Adrenal gland (tissue), 12 donors: ENCODE results near the gene SLC25A41. TPM values are rescaled to one million over a fixed set of nuclear protein-coding genes. Genes with fewer than 3 reads are reported as not detected.

ENCODE experiments used
- DNase-seq, 7 donors: peaks; one replicate each; pipeline ENCODE4 v3.0.0-alpha.2; 2019 to 2020
- H3K27ac ChIP-seq, 5 donors: fragments of 200-600 bp; sonication (generic) in 4 of 5; 1 replicate in 3 of 5; 2 replicates in 2 of 5; pipeline versions ENCODE4 v1.5.1 to v1.8.0; 2016 to 2020; ENCODE audit warnings: mild to moderate bottlenecking in 1 of 5
- H3K27me3 ChIP-seq: fragments of 200-600 bp; 2 replicates; pipeline ENCODE4 v1.8.0; 2021
- H3K36me3 ChIP-seq, 2 donors: fragments of 200-600 bp; replicated peaks in 1 of 2; 1 replicate in 1 of 2; 2 replicates in 1 of 2; pipeline versions ENCODE4 v1.5.1 to v1.8.0; 2018 to 2022
- H3K4me1 ChIP-seq, 2 donors: fragments of 200-600 bp; replicated peaks in 1 of 2; 1 replicate in 1 of 2; 2 replicates in 1 of 2; pipeline versions ENCODE4 v1.5.1 to v1.8.0; 2018 to 2021
- H3K4me3 ChIP-seq, 4 donors: fragments of 200-600 bp; sonication (generic) in 3 of 4; one replicate each; pipeline ENCODE4 v1.5.1; 2016 to 2018
- H3K9me3 ChIP-seq, 3 donors: fragments of 200-600 bp; sonication (generic) in 1 of 3; replicated peaks in 1 of 3; 1 replicate in 2 of 3; 2 replicates in 1 of 3; pipeline versions ENCODE4 v1.5.1 to v1.8.0; 2016 to 2021
- POLR2A ChIP-seq, 2 donors: fragments of 450-650 bp; IDR thresholded peaks; one replicate each; pipeline ENCODE4 v1.6.1; 2017; ENCODE audit warnings: antibody characterized with exemption in 2 of 2, mild to moderate bottlenecking in 2 of 2, moderate library complexity in 1 of 2
- WGBS, 4 donors: extraction: QIAGEN DNeasy Blood & Tissue Kit in 2 of 4; methylation state at CpG; one replicate each; pipeline versions ENCODE4 v1.1.5 to v1.1.7; 2013 to 2017; 5-methylcytosine and 5-hydroxymethylcytosine counted together
- intact Hi-C, 2 donors: fragments of 100-400 bp; cut with DNase I; formaldehyde crosslinking; loops; one replicate each; pipeline versions ENCODE4 v1.14.1 to v1.15.0; 2022 to 2023
- polyA plus RNA-seq, 3 donors: library from polyadenylated mRNA; stranded (reverse); fragments of 200-250 nt in 2 of 3; fragments of 350-450 nt in 1 of 3; fragmentation: Illumina TruSeq in 1 of 3; extraction: RNeasy Lipid Tissue Mini Kit (QIAGEN cat#74804) in 1 of 3; gene quantifications; one replicate each; pipeline ENCODE4 v1.2.3, GENCODE V29; 2013 to 2014
- total RNA-seq, 9 donors: library from RNA; depleted of rRNA in 4 of 9; stranded (reverse); fragments of >200 nt in 4 of 9; fragments of 120-200 nt in 1 of 9; fragmentation: NEBNext Ultra II Directional in 1 of 9; extraction: Animal tissue kit (Norgen Biotek cat#: 25700) in 1 of 9; gene quantifications; one replicate each; pipeline versions ENCODE4 v1.1.0 to v1.2.4, GENCODE V29; 2013 to 2023
- TF ChIP-seq, protein P1 (sequence below), 6 experiments: fragments of 450-650 bp in 4 of 6; fragments of 200-600 bp in 2 of 6; sonication (generic) in 1 of 6; IDR thresholded peaks; 1 replicate in 5 of 6; 2 replicates in 1 of 6; pipeline versions ENCODE4 v1.5.1 to v1.8.0; 2016 to 2021; ENCODE audit warnings: antibody characterized with exemption in 6 of 6, mild to moderate bottlenecking in 2 of 6, moderate library complexity in 1 of 6
- donor health status: healthy with polysubstance abuse.
- donor health status: Bipolar disorder and iron deficiency.
- donor health status: DM: yes; HTN: yes; CAD: no.
- donor health status: DM: no; HTN: no; CAD: no.
- donor health status: DM: no; HTN: no; CAD: no.
- donor health status: DM: yes; HTN: yes; CAD: no.

SLC25A41 gene
- total and polyA plus RNA-seq, 12 donors: 0.18 to 1.4 (median 0.38) TPM; not detected in 6

DNA sequence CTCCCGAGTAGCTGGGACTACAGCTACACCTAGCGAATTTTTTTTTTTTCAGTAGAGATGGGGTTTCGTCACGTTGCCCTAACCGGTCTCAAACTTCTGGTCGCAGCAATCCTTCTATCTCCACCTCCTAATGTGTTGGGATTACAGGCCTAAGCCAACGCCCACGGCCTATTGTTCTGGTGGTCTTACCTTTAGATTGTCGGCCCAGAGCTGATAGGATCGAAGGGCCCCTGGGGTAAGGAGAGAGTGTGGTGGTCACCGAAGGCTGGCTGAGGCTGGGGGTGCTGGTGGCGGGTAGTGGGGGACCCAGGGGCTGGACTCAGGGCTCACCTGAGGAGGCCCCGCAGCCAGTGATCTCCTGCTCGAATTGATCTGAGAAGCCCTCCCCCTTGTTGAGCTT, 37.5 kb upstream of the SLC25A41 start:
- no peaks in the 10 kb centered on the region for H3K27me3 ChIP-seq
- H3K4me3 ChIP-seq: no peak overlapping the region
- H3K9me3 ChIP-seq: no peaks in the 10 kb centered on the region
- DNase-seq: no peak
- H3K27ac ChIP-seq: no peak overlapping the region
- intact Hi-C loops: no loop called here
- TF ChIP-seq, protein P1, sequence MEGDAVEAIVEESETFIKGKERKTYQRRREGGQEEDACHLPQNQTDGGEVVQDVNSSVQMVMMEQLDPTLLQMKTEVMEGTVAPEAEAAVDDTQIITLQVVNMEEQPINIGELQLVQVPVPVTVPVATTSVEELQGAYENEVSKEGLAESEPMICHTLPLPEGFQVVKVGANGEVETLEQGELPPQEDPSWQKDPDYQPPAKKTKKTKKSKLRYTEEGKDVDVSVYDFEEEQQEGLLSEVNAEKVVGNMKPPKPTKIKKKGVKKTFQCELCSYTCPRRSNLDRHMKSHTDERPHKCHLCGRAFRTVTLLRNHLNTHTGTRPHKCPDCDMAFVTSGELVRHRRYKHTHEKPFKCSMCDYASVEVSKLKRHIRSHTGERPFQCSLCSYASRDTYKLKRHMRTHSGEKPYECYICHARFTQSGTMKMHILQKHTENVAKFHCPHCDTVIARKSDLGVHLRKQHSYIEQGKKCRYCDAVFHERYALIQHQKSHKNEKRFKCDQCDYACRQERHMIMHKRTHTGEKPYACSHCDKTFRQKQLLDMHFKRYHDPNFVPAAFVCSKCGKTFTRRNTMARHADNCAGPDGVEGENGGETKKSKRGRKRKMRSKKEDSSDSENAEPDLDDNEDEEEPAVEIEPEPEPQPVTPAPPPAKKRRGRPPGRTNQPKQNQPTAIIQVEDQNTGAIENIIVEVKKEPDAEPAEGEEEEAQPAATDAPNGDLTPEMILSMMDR (IDR thresholded peaks at IDR 0.05): no peak
- no peak for TF ChIP-seq POLR2A (IDR thresholded peaks at IDR 0.05)
- H3K4me1 ChIP-seq: peaks cover 3 to 11% of the 10 kb centered on the region in 2 donors
- 81 to 96% (median 87%) methylated on average over 10 to 14 of the region's 14 CpGs for WGBS, 4 donors
- no peaks in the 10 kb centered on the region for H3K36me3 ChIP-seq

DNA sequence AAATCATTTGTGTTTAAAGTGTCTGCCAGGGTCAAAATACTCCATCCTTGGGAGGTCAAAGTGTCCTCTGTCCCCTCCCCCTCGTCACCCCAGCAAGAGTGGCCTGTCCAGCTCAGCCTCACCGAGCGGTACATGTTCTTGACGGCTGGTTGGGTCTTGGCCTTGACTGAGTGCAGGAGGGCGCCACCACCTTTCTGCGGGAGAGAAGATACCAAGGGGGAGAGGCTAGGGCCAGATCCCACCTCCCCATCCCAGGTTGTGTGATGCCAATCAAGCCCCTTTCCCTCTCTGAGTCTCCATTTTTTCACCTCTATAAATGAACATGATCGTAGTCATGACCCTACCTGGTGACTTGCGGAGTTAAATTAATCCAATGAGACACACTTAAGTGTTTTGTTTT, 36.6 kb upstream of the SLC25A41 start:
- H3K27ac ChIP-seq: no peak overlapping the region
- DNase-seq: no peak
- H3K4me3 ChIP-seq: no peak overlapping the region
- no peaks in the 10 kb centered on the region for H3K36me3 ChIP-seq
- WGBS, 4 donors: 46 to 52% (median 49%) methylated on average over 8 of the region's 8 CpGs
- no peaks in the 10 kb centered on the region for H3K27me3 ChIP-seq
- TF ChIP-seq, protein P1 (IDR thresholded peaks at IDR 0.05): no peak
- TF ChIP-seq POLR2A (IDR thresholded peaks at IDR 0.05): no peak
- intact Hi-C loops: no loop called here
- peaks cover 0 to 2% of the 10 kb centered on the region in 2 donors for H3K4me1 ChIP-seq
- no peaks in the 10 kb centered on the region for H3K9me3 ChIP-seq

DNA sequence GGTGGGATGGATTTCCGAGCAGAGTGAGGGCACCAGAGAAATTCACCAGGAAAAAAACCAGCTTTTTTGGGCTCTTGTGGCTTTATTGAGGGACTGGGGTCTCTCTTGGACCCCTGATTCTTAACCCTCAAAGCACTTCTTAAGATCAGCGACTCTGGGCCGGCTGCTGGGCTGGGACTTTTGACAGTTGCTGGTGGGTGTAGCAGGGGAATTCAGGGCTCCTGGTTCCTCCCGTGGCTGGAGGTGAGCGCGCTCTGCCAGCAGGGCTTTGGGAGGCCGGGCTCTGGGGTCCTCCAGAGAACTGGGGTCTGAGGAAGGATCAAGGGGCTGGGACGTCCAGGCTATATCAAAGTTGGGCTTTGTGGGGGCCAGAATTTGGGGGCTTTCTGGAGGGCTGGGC, 33.8 kb upstream of the SLC25A41 start:
- WGBS, 4 donors: 79 to 90% (median 88%) methylated on average over 6 to 8 of the region's 8 CpGs
- Histone ChIP-seq H3K27me3 (peaks cover 9% of the 10 kb centered on the region), H3K27ac (no peak overlapping the region), H3K4me1 (no peaks in the 10 kb centered on the region), H3K36me3 (no peaks in the 10 kb centered on the region), H3K4me3 (no peak overlapping the region), H3K9me3 (no peaks in the 10 kb centered on the region)
- no peak for TF ChIP-seq POLR2A (IDR thresholded peaks at IDR 0.05)
- TF ChIP-seq, protein P1 (IDR thresholded peaks at IDR 0.05): no peak
- no peak for DNase-seq
- intact Hi-C loops: no loop called here

DNA sequence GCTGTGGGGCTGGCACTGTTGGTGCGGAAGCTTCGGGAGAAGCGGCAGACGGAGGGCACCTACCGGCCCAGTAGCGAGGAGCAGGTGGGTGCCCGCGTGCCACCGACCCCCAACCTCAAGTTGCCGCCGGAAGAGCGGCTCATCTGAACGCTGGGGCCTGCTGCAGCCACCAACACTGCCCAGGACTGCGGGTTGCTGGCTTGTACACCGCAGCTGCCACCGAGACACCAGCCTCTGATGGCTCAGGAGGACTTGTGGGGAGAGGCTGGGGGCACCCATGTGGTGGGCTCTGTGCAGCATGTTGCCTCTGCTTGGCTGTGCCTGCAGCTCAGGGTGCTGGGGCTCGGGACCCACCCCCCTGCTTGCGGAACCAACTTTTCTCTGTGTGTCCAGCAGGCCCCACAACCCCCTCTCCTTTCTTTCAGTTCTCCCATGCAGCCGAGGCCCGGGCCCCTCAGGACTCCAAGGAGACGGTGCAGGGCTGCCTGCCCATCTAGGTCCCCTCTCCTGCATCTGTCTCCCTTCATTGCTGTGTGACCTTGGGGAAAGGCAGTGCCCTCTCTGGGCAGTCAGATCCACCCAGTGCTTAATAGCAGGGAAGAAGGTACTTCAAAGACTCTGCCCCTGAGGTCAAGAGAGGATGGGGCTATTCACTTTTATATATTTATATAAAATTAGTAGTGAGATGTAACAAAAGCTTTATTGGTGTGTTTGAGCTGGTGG, 33.1 kb upstream of the SLC25A41 start:
- no peak for DNase-seq
- 73 to 89% (median 83%) methylated on average over 4 to 21 of the region's 21 CpGs for WGBS, 4 donors
- intact Hi-C loops: no loop called here
- H3K4me3 ChIP-seq: no peak overlapping the region
- TF ChIP-seq, protein P1 (IDR thresholded peaks at IDR 0.05): no peak
- TF ChIP-seq POLR2A (IDR thresholded peaks at IDR 0.05): no peak
- H3K4me1 ChIP-seq: no peaks in the 10 kb centered on the region
- H3K27ac ChIP-seq: no peak overlapping the region
- no peaks in the 10 kb centered on the region for H3K36me3 ChIP-seq
- no peaks in the 10 kb centered on the region for H3K9me3 ChIP-seq
- peaks cover 9% of the 10 kb centered on the region for H3K27me3 ChIP-seq
